Adrenal gland (tissue), 12 donors: ENCODE measurements around the gene SIRPB2. TPM values are rescaled to one million over a fixed set of nuclear protein-coding genes. Genes with fewer than 3 reads are reported as not detected.

ENCODE experiments used
- DNase-seq, 7 donors: peaks; one replicate each; pipeline ENCODE4 v3.0.0-alpha.2; 2019 to 2020
- H3K27ac ChIP-seq, 5 donors: fragments of 200-600 bp; sonication (generic) in 4 of 5; 1 replicate in 3 of 5; 2 replicates in 2 of 5; pipeline versions ENCODE4 v1.5.1 to v1.8.0; 2016 to 2020; ENCODE audit warnings: mild to moderate bottlenecking in 1 of 5
- H3K27me3 ChIP-seq: fragments of 200-600 bp; 2 replicates; pipeline ENCODE4 v1.8.0; 2021
- H3K36me3 ChIP-seq, 2 donors: fragments of 200-600 bp; replicated peaks in 1 of 2; 1 replicate in 1 of 2; 2 replicates in 1 of 2; pipeline versions ENCODE4 v1.5.1 to v1.8.0; 2018 to 2022
- H3K4me1 ChIP-seq, 2 donors: fragments of 200-600 bp; replicated peaks in 1 of 2; 1 replicate in 1 of 2; 2 replicates in 1 of 2; pipeline versions ENCODE4 v1.5.1 to v1.8.0; 2018 to 2021
- H3K4me3 ChIP-seq, 4 donors: fragments of 200-600 bp; sonication (generic) in 3 of 4; one replicate each; pipeline ENCODE4 v1.5.1; 2016 to 2018
- H3K9me3 ChIP-seq, 3 donors: fragments of 200-600 bp; sonication (generic) in 1 of 3; replicated peaks in 1 of 3; 1 replicate in 2 of 3; 2 replicates in 1 of 3; pipeline versions ENCODE4 v1.5.1 to v1.8.0; 2016 to 2021
- POLR2A ChIP-seq, 2 donors: fragments of 450-650 bp; IDR thresholded peaks; one replicate each; pipeline ENCODE4 v1.6.1; 2017; ENCODE audit warnings: antibody characterized with exemption in 2 of 2, mild to moderate bottlenecking in 2 of 2, moderate library complexity in 1 of 2
- WGBS, 4 donors: extraction: QIAGEN DNeasy Blood & Tissue Kit in 2 of 4; methylation state at CpG; one replicate each; pipeline versions ENCODE4 v1.1.5 to v1.1.7; 2013 to 2017; 5-methylcytosine and 5-hydroxymethylcytosine counted together
- intact Hi-C, 2 donors: fragments of 100-400 bp; cut with DNase I; formaldehyde crosslinking; loops; one replicate each; pipeline versions ENCODE4 v1.14.1 to v1.15.0; 2022 to 2023
- polyA plus RNA-seq, 3 donors: library from polyadenylated mRNA; stranded (reverse); fragments of 200-250 nt in 2 of 3; fragments of 350-450 nt in 1 of 3; fragmentation: Illumina TruSeq in 1 of 3; extraction: RNeasy Lipid Tissue Mini Kit (QIAGEN cat#74804) in 1 of 3; gene quantifications; one replicate each; pipeline ENCODE4 v1.2.3, GENCODE V29; 2013 to 2014
- total RNA-seq, 9 donors: library from RNA; depleted of rRNA in 4 of 9; stranded (reverse); fragments of >200 nt in 4 of 9; fragments of 120-200 nt in 1 of 9; fragmentation: NEBNext Ultra II Directional in 1 of 9; extraction: Animal tissue kit (Norgen Biotek cat#: 25700) in 1 of 9; gene quantifications; one replicate each; pipeline versions ENCODE4 v1.1.0 to v1.2.4, GENCODE V29; 2013 to 2023
- TF ChIP-seq, protein P1 (sequence below), 6 experiments: fragments of 450-650 bp in 4 of 6; fragments of 200-600 bp in 2 of 6; sonication (generic) in 1 of 6; IDR thresholded peaks; 1 replicate in 5 of 6; 2 replicates in 1 of 6; pipeline versions ENCODE4 v1.5.1 to v1.8.0; 2016 to 2021; ENCODE audit warnings: antibody characterized with exemption in 6 of 6, mild to moderate bottlenecking in 2 of 6, moderate library complexity in 1 of 6
- donor health status: healthy with polysubstance abuse.
- donor health status: Bipolar disorder and iron deficiency.
- donor health status: DM: yes; HTN: yes; CAD: no.
- donor health status: DM: no; HTN: no; CAD: no.
- donor health status: DM: no; HTN: no; CAD: no.
- donor health status: DM: yes; HTN: yes; CAD: no.

SIRPB2 gene
- total and polyA plus RNA-seq, 12 donors = 0.61 to 19.7 (median 10.3) TPM

DNA sequence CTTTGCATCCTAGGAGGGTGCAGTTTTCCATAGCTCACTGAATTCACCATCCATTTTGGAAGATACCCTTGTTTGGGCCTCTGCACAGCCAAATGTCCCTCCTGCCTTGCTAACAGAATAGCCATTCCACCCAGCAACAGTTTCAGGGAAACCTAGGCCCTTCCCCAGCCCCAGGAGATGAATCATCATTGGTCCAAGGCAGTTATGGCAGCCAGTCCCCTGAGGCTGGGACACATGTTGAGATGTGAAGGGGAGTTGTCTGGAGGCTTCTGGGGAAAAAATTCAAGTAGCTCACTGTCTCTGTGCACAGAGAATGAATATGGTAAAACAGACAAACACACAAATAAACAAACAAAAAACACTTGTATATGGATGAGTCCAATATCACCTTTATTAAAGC lies 17.4 kb upstream of the SIRPB2 start:
- no peak for TF ChIP-seq POLR2A (IDR thresholded peaks at IDR 0.05)
- H3K27me3 ChIP-seq = no peaks in the 10 kb centered on the region
- H3K4me3 ChIP-seq = no peak overlapping the region
- intact Hi-C loops = no loop called here
- no peaks in the 10 kb centered on the region for H3K9me3 ChIP-seq
- H3K36me3 ChIP-seq = no peaks in the 10 kb centered on the region
- no peak for DNase-seq
- H3K4me1 ChIP-seq = no peaks in the 10 kb centered on the region
- no peak overlapping the region for H3K27ac ChIP-seq

DNA sequence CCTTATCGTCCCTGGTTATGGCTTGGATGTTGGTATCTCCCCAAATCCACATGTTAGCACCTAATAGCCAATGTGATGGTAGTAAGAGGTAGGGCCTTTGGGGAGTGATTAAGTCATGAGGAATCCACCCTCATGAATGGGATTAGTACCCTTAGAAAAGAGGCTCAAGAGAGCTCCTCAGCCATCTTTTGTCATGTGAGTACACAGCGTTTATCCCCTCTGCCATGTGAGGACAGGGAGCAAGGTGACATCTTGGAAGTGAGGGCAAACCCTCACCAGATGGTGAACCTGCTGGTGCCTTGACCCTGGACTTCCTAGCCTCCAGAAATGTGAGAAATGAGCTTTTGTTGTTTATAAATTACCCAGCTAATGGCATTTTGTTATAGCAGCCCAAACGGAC lies 16.1 kb upstream of the SIRPB2 start:
- Histone ChIP-seq H3K27me3 (no peaks in the 10 kb centered on the region), H3K4me1 (no peaks in the 10 kb centered on the region), H3K36me3 (no peaks in the 10 kb centered on the region), H3K4me3 (no peak overlapping the region), H3K27ac (no peak overlapping the region), H3K9me3 (no peaks in the 10 kb centered on the region)
- WGBS, 4 donors = 57 to 70% (median 61%) methylated on average over 3 of the region's 3 CpGs
- intact Hi-C loops = no loop called here
- no peak for DNase-seq
- no peak for TF ChIP-seq POLR2A (IDR thresholded peaks at IDR 0.05)
- TF ChIP-seq, protein P1, sequence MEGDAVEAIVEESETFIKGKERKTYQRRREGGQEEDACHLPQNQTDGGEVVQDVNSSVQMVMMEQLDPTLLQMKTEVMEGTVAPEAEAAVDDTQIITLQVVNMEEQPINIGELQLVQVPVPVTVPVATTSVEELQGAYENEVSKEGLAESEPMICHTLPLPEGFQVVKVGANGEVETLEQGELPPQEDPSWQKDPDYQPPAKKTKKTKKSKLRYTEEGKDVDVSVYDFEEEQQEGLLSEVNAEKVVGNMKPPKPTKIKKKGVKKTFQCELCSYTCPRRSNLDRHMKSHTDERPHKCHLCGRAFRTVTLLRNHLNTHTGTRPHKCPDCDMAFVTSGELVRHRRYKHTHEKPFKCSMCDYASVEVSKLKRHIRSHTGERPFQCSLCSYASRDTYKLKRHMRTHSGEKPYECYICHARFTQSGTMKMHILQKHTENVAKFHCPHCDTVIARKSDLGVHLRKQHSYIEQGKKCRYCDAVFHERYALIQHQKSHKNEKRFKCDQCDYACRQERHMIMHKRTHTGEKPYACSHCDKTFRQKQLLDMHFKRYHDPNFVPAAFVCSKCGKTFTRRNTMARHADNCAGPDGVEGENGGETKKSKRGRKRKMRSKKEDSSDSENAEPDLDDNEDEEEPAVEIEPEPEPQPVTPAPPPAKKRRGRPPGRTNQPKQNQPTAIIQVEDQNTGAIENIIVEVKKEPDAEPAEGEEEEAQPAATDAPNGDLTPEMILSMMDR (IDR thresholded peaks at IDR 0.05) = no peak

DNA sequence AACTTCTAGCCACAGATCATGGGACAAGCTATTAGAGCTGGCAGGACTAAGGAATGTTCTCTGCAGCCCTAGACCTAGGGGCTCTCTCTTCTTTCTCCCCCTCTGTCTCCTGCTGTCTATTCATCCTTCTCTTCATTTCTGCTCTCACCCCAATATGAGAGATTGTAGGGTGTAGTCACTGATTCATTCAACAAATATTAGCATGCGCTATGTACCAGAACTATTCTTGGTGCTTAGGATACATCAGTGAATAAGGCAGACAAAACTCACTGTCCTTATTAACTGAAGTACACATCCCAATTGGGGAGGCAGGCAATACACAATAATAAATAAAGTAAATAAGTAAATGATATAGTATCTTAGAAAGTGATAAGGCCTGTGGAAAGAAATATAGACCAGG lies 14.7 kb upstream of the SIRPB2 start:
- Histone ChIP-seq H3K4me1 (no peaks in the 10 kb centered on the region), H3K4me3 (no peak overlapping the region), H3K9me3 (no peaks in the 10 kb centered on the region), H3K27me3 (peaks cover 1% of the 10 kb centered on the region), H3K27ac (no peak overlapping the region), H3K36me3 (no peaks in the 10 kb centered on the region)
- no peak for TF ChIP-seq POLR2A (IDR thresholded peaks at IDR 0.05)
- TF ChIP-seq, protein P1 (IDR thresholded peaks at IDR 0.05) = no peak
- 0 to 98% (median 71%) methylated on average over 1 of the region's 1 CpG for WGBS, 4 donors
- intact Hi-C loops = no loop called here
- DNase-seq = no peak

- intact Hi-C loops = no loop called here
- no peak overlapping the region for H3K4me3 ChIP-seq
- no peaks in the 10 kb centered on the region for H3K9me3 ChIP-seq
- H3K4me1 ChIP-seq = no peaks in the 10 kb centered on the region
- H3K27ac ChIP-seq = no peak overlapping the region
- peaks cover 4% of the 10 kb centered on the region for H3K27me3 ChIP-seq
- no peaks in the 10 kb centered on the region for H3K36me3 ChIP-seq
- 72 to 87% (median 79%) methylated on average over 3 of the region's 3 CpGs for WGBS, 4 donors
- DNase-seq = no peak
- TF ChIP-seq, protein P1 (IDR thresholded peaks at IDR 0.05) = no peak
- no peak for TF ChIP-seq POLR2A (IDR thresholded peaks at IDR 0.05)
Observed at GRCh38 chr20:1505361-1505760, 14.1 kb upstream of the SIRPB2 start.

DNA sequence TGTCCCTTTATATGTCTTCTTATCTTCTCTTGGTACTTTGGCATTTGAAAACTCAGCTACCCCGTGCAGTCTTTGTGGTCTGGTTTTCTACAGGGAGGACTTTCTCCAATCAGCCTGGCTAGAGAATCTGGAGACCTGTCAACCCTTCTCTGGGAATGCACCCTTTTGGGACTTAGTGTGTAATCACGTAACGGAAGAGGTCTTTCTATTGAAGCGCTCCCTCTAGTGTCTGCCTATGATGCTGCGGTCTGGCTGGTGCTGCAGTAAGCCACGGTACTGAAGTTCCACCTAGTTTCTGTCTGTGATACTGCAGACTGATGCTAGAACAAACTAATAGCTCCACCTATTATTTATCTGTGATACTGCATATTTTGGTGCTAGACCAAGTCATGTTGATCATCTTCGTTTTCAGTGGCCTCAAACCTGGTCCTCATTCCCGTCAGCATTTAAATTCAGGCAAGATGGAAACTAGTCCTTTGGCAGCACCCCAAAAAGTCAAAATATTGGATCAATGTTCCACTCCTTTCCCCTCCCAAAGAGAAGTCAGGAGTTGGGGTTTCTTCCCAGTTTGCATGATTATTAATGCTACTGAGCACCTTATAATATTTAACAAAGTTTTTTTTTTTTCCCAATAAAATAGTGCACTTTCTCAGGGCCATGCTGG lies 12.5 kb upstream of the SIRPB2 start:
- 1 to 2% (median 1%) methylated on average over 8 of the region's 8 CpGs for WGBS, 4 donors
- Histone ChIP-seq H3K9me3 (no peaks in the 10 kb centered on the region), H3K36me3 (no peaks in the 10 kb centered on the region), H3K27ac (no peak overlapping the region), H3K4me3 (no peak overlapping the region), H3K27me3 (peaks cover 4% of the 10 kb centered on the region), H3K4me1 (no peaks in the 10 kb centered on the region)
- intact Hi-C loops = no loop called here
- peak; percentile 63 to 91 (median 84) for DNase-seq
- TF ChIP-seq POLR2A (IDR thresholded peaks at IDR 0.05) = no peak
- TF ChIP-seq, protein P1 (IDR thresholded peaks at IDR 0.05) = peak; percentile 84 to 99 (median 92)
